ENCODE results near the gene ST7L.

GRCh38 chr1:112563341-112563740 is 55.6 kb downstream of the ST7L start:
- TF ChIP-seq CTCF (conservative IDR thresholded peaks at IDR 0.05; ENCODE audit: low read depth, low read length) (no peak), EZH2 (IDR thresholded peaks at IDR 0.05; ENCODE audit: low read length, unreplicated experiment) (no peak)

Data from PC-3 (cell line).